GM12878 (cell line): ENCODE measurements around the gene IGFL3. TPM values are rescaled to one million over a fixed set of nuclear protein-coding genes. Genes with fewer than 3 reads are reported as not detected.

Experiments used
- ATAC-seq: fragments of 200-7000 bp; cut with Tn5 transposase; 3 replicates; pipeline ENCODE4 v1.9.1; 2020; ENCODE audit warnings: mild to moderate bottlenecking, moderate library complexity
- BruUV-seq: library from RNA; stranded (reverse); fragments of 400-500 nt; replicated peaks from 2 replicates; lab custom pipeline; 2021; lab: Mats Ljungman, UMichigan
- CTCF ChIA-PET: fragments of 300-600 bp; sonication (Branson Sonifier 250); formaldehyde crosslinking; extraction: SDS; loops from one replicate; lab custom pipeline; 2021; ENCODE audit warnings: inconsistent platforms; lab: Yijun Ruan, JAX
- POLR2A ChIA-PET: fragments of 350-600 bp; formaldehyde crosslinking; extraction: SDS; loops from one replicate; lab custom pipeline; 2021; ENCODE audit warnings: inconsistent platforms; lab: Charles Lee
- RAD21 ChIA-PET: fragments of 300-600 bp; sonication (Branson Sonifier 250); formaldehyde crosslinking; loops from one replicate; lab custom pipeline; 2023; ENCODE audit warnings: antibody characterized with exemption; ENCODE audit not compliant: unreplicated experiment; lab: Charles Lee
- SMC1A ChIA-PET: fragments of 300-600 bp; sonication (Branson Sonifier 250); formaldehyde crosslinking; loops from one replicate; lab custom pipeline; 2023; ENCODE audit not compliant: unreplicated experiment, uncharacterized antibody; lab: Charles Lee
- DNase-seq: peaks from one replicate; pipeline ENCODE4 v3.0.0-alpha.2; 2011; ENCODE audit warnings: low read depth, low spot score
- FAIRE-seq: peaks from 3 replicates; lab custom pipeline; 2011; peaks lifted over from hg19 to GRCh38; lab: Jason Lieb, UNC
- H2AFZ ChIP-seq: 2 replicates; pipeline ENCODE4 v1.6.0; 2011; ENCODE audit warnings: low read depth, low read length, control low read depth; ENCODE audit not compliant: control insufficient read depth
- H3K27ac ChIP-seq: 2 replicates; pipeline ENCODE4 v1.5.1; 2011; ENCODE audit warnings: control low read depth; ENCODE audit not compliant: control insufficient read depth, insufficient read depth
- H3K27me3 ChIP-seq, 2 experiments: replicated peaks in 1 of 2; 2 replicates each; pipeline versions ENCODE4 v1.6.0 to v1.6.1; 2011; ENCODE audit warnings: low read length in 1 of 2; ENCODE audit not compliant: control insufficient read depth in 2 of 2, insufficient read depth in 2 of 2
- H3K36me3 ChIP-seq, 2 experiments: 2 replicates each; pipeline ENCODE4 v1.5.1; 2011; ENCODE audit warnings: low read length in 1 of 2; ENCODE audit not compliant: control insufficient read depth in 2 of 2, insufficient read depth in 2 of 2
- H3K4me1 ChIP-seq: 2 replicates; pipeline ENCODE4 v1.6.1; 2011; ENCODE audit warnings: mild to moderate bottlenecking, low read length, moderate library complexity, mixed read lengths; ENCODE audit not compliant: control insufficient read depth, insufficient read depth
- H3K4me2 ChIP-seq: 2 replicates; pipeline ENCODE4 v1.6.0; 2011; ENCODE audit warnings: control low read depth; ENCODE audit not compliant: control insufficient read depth, insufficient read depth
- H3K4me3 ChIP-seq: fragments of 200-600 bp; sonication (generic); 2 replicates; pipeline ENCODE4 v1.5.1; 2016
- H3K79me2 ChIP-seq: 2 replicates; pipeline ENCODE4 v1.6.0; 2011; ENCODE audit warnings: low read length; ENCODE audit not compliant: control insufficient read depth, insufficient read depth
- H3K9ac ChIP-seq: 2 replicates; pipeline ENCODE4 v1.8.0; 2011; ENCODE audit warnings: low read length, control low read depth, mixed read lengths; ENCODE audit not compliant: control insufficient read depth, insufficient read depth
- H3K9me3 ChIP-seq: replicated peaks from 3 replicates; pipeline ENCODE4 v1.5.1; 2011; ENCODE audit warnings: mild to moderate bottlenecking, low read length; ENCODE audit not compliant: control insufficient read depth, insufficient read depth
- H4K20me1 ChIP-seq: 2 replicates; pipeline ENCODE4 v1.6.0; 2011; ENCODE audit not compliant: control insufficient read depth, insufficient read depth
- ATF3 ChIP-seq: IDR thresholded peaks from 2 replicates; pipeline ENCODE4 v1.6.1; 2011; ENCODE audit warnings: low read depth, mild to moderate bottlenecking, low read length, moderate library complexity, borderline replicate concordance; ENCODE audit errors: extremely low read depth
- CUX1 ChIP-seq: IDR thresholded peaks from 2 replicates; pipeline ENCODE4 v1.6.1; 2012; ENCODE audit warnings: improper control_type of control experiment, low read depth, low read length; ENCODE audit not compliant: insufficient replicate concordance
- E2F4 ChIP-seq: IDR thresholded peaks from 2 replicates; pipeline ENCODE4 v1.6.1; 2012; ENCODE audit warnings: low read depth, low read length, improper control_type of control experiment
- EZH2 ChIP-seq: IDR thresholded peaks from 2 replicates; pipeline ENCODE4 v1.6.1; 2012; ENCODE audit warnings: low read depth, mild to moderate bottlenecking, control low read depth, inconsistent platforms, low read length, borderline replicate concordance; ENCODE audit not compliant: control insufficient read depth
- GATAD2B ChIP-seq: fragments of 450-650 bp; conservative IDR thresholded peaks from 2 replicates; pipeline ENCODE4 v1.6.1; 2017; ENCODE audit warnings: low read depth, mild to moderate bottlenecking, moderate library complexity
- IKZF2 ChIP-seq, 2 experiments: fragments of 450-650 bp; IDR thresholded peaks; 2 replicates each; pipeline ENCODE4 v1.6.1; 2017; ENCODE audit warnings: mild to moderate bottlenecking in 2 of 2, moderate library complexity in 2 of 2
- PBX3 ChIP-seq: IDR thresholded peaks from 2 replicates; pipeline ENCODE4 v1.6.1; 2011; ENCODE audit warnings: mild to moderate bottlenecking, low read depth, low read length, moderate library complexity; ENCODE audit not compliant: insufficient replicate concordance
- SIN3A ChIP-seq: IDR thresholded peaks from 2 replicates; pipeline ENCODE4 v1.6.1; 2012; ENCODE audit warnings: low read depth, low read length, improper control_type of control experiment
- SMAD5 ChIP-seq: IDR thresholded peaks from 2 replicates; pipeline ENCODE4 v1.6.1; 2016; ENCODE audit warnings: antibody characterized with exemption, low read depth
- ZSCAN29 ChIP-seq: fragments of 450-650 bp; IDR thresholded peaks from 2 replicates; pipeline ENCODE4 v1.6.1; 2017; ENCODE audit warnings: mild to moderate bottlenecking, moderate library complexity
- WGBS: methylation state at CpG from one replicate; pipeline ENCODE4 v1.1.6; 2016; ENCODE audit warnings: low lambda C conversion rate; ENCODE audit not compliant: insufficient replicate concordance, insufficient coverage; ENCODE audit errors: missing lambda C conversion rate; 5-methylcytosine and 5-hydroxymethylcytosine counted together
- in situ Hi-C: fragments of 300-500 bp; cut with MboI; formaldehyde crosslinking; loops from 9 replicates; pipeline ENCODE4 v1.14.3; 2018; ENCODE audit warnings: mixed read lengths
- intact Hi-C: fragments of 100-400 bp; cut with micrococcal nuclease; formaldehyde crosslinking; loops from one replicate; pipeline ENCODE4 v1.14.2; 2022; ENCODE audit not compliant: unreplicated experiment
- polyA plus RNA-seq, 11 experiments: library from polyadenylated mRNA; depleted of rRNA in 4 of 11; unstranded in 6 of 11; stranded (reverse) in 5 of 11; fragments of >200 nt; fragmentation: Nextera tagmentation in 4 of 11; fragmentation: Illumina TruSeq in 1 of 11; extraction: Ambion mirVana in 4 of 11; extraction: Trizol in 1 of 11; gene quantifications; 1 replicate in 1 of 11; 2 replicates in 10 of 11; pipeline versions ENCODE4 v1.2.1 to v1.2.3, GENCODE V29; 2011 to 2016; ENCODE audit warnings: inconsistent platforms in 2 of 11, missing spikeins in 2 of 11, low read depth in 1 of 11
- total RNA-seq, 4 experiments: library from RNA; depleted of rRNA in 3 of 4; stranded (reverse); fragments of >200 nt in 3 of 4; fragmentation: Illumina TruSeq in 1 of 4; extraction: Trizol in 1 of 4; gene quantifications; 2 replicates each; pipeline versions ENCODE4 v1.2.1 to v1.2.3, GENCODE V29; 2013 to 2021

IGFL3 gene
- total and polyA plus RNA-seq, 10 of the 15 experiments (the other 5 are each of a cell fraction or from before 2014, with no cell fraction given), result not detected

- TF ChIP-seq PBX3, result no peak
- TF ChIP-seq E2F4, result no peak
- no peak for TF ChIP-seq IKZF2 (IDR thresholded peaks at IDR 0.05)
- TF ChIP-seq ZSCAN29, result no peak
Observed at GRCh38 chr19:46090444-46090843, 34.0 kb downstream of the IGFL3 start (continued).

GRCh38 chr19:46089432-46089831, 35.1 kb downstream of the IGFL3 start:
- RAD21 ChIA-PET, result interaction anchor here (1.4 kb wide), 1 partner anchor 8 kb away, joined by 3 read pairs; no protein-coding TSS in a partner anchor
- no peaks in the 10 kb centered on the region for H3K4me1 ChIP-seq
- no peaks in the 10 kb centered on the region for H3K79me2 ChIP-seq
- ATAC-seq, result no peak
- SMC1A ChIA-PET, result interaction anchor here (1.4 to 1.5 kb wide), 2 partner anchors 9 to 26 kb away, joined by 4 read pairs; no protein-coding TSS in a partner anchor
- in situ Hi-C loops (no loop called here), intact Hi-C loops (no loop called here)
- no peak for TF ChIP-seq CUX1
- no peak for TF ChIP-seq GATAD2B
- no peak for TF ChIP-seq ATF3
- TF ChIP-seq SMAD5, result no peak
- no peak for TF ChIP-seq SIN3A
- TF ChIP-seq EZH2, result no peak
- no peak overlapping the region for H3K27ac ChIP-seq
- FAIRE-seq, result no peak
- H2AFZ ChIP-seq, result no peak overlapping the region
- no peak overlapping the region for H3K4me3 ChIP-seq
- no TSS peak for BruUV-seq
- H3K4me2 ChIP-seq, result no peak overlapping the region
- DNase-seq, result no peak
- no peaks in the 10 kb centered on the region for H3K36me3 ChIP-seq
- POLR2A ChIA-PET, result no interaction called here
- CTCF ChIA-PET, result interaction anchor here (0.9 to 1.3 kb wide), 3 partner anchors 96 to 102 kb away, joined by 3 to 4 read pairs (median 3); no protein-coding TSS in a partner anchor
- WGBS, result 23% methylated on average over 1 of the region's 1 CpG
- H3K9me3 ChIP-seq, result peaks cover 3% of the 10 kb centered on the region; the same call in 1 of the 3 replicates
- H3K27me3 ChIP-seq, result peaks cover 0 to 3% of the 10 kb centered on the region in 2 experiments; a peak in 2 of 4 replicates
- no peaks in the 10 kb centered on the region for H4K20me1 ChIP-seq
- H3K9ac ChIP-seq, result no peak overlapping the region
